HG02885 (cell line): ENCODE data around the gene PDE4B.
A peak's percentile ranks its signal among the peaks of the same experiment; 100 is the strongest.
"Not testable (repeated sequence)": the region's sequence is repeated elsewhere in the genome, so short reads cannot be mapped to it uniquely, and the experiment has no call there.

Source experiments
- ATAC-seq: cut with Tn5 transposase; IDR thresholded peaks from one replicate; pipeline ENCODE4 v1.9.1; 2021; ENCODE audit warnings: mild to moderate bottlenecking; ENCODE audit not compliant: unreplicated experiment, poor library complexity

Gene PDE4B

GRCh38 chr1:65946376-65946775 is 153.7 kb downstream of the PDE4B start:
- no peak for ATAC-seq

DNA sequence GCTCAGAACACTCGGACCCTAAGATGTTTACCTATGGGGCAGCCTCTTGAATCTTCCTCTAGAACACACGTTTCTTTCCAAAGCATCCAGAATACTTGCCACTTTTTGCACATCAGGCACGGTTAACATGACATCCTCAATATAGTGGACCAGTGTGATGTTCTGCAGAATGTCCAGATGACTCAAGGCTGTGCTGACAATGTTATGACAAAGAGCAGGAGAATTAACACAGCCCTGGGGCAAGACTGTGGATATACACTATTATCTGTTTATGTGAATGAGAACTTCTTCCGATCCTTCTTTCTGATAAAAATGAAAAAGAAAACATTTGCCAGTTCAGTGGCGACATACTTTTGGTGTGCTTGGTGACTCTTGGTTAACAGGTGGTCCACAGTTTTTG is 154.3 kb downstream of the PDE4B start:
- no peak for ATAC-seq

DNA sequence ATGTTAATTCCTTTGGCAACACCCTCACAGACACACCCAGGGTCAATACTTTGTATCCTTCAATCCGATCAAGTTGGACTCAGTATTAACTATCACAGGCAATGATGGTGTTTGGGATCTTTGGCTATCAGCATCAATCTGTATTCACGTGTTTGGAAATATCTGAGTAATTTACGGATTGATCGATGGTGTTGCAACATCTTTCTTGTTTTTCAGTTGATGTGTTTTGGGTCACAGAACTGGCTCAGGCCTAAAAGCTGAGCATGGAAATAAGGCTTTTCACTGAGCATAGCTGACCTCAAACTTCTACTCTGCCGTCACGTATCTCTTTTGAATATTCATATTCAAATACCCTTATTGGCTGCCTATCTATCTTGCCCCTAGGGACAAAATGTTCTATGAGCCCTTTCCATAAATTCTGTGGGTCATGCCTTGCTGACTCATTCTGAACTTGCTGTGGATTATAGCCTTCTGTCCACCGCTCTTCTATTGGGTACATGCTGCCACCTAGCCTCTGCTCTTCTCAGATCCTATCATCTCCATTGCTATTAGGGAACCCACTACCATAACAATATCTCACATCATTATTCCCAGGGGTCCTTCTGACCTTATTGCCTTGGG is 156.0 kb downstream of the PDE4B start:
- no peak for ATAC-seq

GRCh38 chr1:65949230-65949626 is 156.5 kb downstream of the PDE4B start:
- ATAC-seq: no peak

DNA sequence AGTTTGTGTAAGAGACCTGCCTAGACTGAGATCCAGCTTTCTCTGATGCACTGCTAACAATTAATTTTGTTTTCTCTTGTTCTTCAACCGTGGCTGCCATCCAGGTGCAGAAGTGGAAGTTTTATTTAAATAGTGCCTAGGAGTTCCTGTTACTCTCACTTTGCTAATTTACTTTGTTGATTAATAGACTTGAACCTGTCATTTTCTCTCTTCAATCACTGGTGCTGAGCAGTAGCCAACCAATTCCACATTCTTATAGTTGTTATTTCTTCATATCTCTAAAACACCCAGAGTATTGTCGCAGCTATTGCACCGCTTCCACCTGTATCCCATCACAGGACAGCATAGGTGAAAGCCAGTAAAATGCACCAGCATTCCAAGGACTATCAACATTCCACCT is 157.2 kb downstream of the PDE4B start:
- no peak for ATAC-seq

- no peak for ATAC-seq
Observed at GRCh38 chr1:65952696-65953095, 160.0 kb downstream of the PDE4B start.

- no peak for ATAC-seq
Observed at GRCh38 chr1:65953170-65953569, 160.5 kb downstream of the PDE4B start.

- ATAC-seq: no peak
Observed at GRCh38 chr1:65955071-65955470, 162.4 kb downstream of the PDE4B start.

GRCh38 chr1:65955503-65955902 is 162.8 kb downstream of the PDE4B start:
- no peak for ATAC-seq

DNA sequence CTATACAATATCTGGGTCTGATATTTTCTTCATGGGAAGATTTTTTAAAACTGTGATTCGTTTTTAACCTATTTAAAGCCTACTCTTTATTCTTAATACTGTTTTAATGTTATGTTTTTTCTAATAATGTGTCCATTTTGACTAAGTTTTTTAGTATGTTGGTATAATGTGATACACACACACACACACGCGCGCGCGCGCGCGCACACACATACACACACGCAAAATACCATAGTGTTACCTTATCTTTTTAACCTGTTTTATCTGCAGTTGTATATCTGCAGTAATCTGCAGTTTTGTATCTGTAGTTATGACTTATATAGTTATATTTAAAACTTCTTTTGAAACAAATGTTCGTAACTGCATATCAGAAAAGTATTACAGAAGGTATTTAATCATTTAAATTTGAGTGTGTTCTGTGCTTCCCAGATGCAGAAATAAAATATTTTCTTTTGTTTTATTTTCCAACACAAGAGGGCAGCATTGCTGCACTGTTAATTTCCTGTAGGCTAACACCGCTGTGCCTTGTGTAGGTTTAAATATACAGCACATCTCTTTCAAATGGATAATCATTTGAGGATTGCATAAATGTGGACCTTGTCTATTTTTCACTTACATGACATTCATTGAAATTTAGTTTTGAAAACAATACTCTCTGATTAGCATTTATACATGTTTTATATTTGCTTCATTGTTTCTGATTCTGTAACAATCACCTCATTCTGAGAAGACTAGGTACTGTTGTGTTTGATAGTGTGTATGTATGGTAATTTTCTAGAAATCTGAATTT is 166.1 kb downstream of the PDE4B start:
- peak; percentile 81 for ATAC-seq

GRCh38 chr1:65959896-65960567 is 167.3 kb downstream of the PDE4B start:
- ATAC-seq: no peak

- ATAC-seq: no peak
Observed at GRCh38 chr1:65963156-65963888, 170.6 kb downstream of the PDE4B start.

DNA sequence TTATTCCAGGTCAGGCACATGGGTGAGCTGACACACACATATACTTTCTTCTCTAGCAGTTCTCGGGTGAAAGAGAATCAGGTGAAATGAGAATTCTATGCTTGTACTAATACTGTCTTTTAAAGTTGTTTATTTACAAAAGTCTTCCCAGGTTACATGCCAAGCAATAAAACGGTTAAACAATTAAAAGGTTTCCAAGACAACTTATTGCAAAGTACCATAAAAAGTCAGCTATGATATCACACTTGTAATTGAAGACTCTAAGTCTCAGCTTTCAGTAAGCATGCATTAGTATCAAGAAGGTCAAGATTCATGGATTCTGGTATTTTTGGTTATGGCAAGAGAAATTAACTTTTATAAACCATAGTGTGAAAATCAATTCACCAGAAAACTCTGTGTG is 171.4 kb downstream of the PDE4B start:
- ATAC-seq: no peak

GRCh38 chr1:65965112-65965996 is 172.7 kb downstream of the PDE4B start:
- ATAC-seq: no peak

GRCh38 chr1:65967492-65967891 is 174.8 kb downstream of the PDE4B start:
- ATAC-seq: not testable (repeated sequence)

DNA sequence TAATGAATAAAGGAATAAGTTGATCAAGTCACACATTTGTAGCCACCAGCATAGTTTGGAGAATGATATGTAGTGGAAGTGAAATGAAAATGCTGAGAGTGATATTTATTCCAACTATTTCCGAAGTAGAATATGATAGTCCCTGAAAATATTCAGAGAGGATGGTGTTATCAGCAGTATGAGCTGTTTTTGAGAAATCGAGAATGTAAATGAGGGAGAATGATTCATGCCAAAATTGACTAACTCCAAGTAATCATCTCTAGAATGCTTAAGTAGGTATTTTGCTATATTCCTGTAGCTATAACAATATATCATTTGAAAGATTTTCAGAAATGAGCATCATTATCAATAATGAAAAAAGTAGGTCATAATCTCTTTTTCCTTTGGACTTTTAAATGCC is 178.9 kb downstream of the PDE4B start:
- no peak for ATAC-seq

DNA sequence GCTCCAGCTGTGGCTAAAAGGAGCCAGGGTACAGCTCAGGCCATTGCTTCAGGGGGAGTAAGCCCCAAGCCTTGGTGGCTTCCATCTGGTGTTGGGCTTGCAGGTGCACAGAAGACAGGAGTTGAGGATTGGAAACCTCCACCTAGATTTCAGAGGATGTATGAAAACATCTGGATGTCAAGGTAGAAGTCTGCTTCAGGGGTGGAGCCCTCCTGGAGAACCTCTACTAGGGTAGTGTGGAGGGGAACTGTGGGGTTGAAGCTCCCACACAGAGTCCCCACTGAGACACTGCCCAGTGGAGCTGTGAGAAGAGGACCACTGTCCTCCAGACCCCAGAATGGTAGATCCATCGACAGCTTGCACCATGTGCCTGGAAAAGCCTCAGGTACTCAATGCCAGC is 183.0 kb downstream of the PDE4B start:
- no peak for ATAC-seq

DNA sequence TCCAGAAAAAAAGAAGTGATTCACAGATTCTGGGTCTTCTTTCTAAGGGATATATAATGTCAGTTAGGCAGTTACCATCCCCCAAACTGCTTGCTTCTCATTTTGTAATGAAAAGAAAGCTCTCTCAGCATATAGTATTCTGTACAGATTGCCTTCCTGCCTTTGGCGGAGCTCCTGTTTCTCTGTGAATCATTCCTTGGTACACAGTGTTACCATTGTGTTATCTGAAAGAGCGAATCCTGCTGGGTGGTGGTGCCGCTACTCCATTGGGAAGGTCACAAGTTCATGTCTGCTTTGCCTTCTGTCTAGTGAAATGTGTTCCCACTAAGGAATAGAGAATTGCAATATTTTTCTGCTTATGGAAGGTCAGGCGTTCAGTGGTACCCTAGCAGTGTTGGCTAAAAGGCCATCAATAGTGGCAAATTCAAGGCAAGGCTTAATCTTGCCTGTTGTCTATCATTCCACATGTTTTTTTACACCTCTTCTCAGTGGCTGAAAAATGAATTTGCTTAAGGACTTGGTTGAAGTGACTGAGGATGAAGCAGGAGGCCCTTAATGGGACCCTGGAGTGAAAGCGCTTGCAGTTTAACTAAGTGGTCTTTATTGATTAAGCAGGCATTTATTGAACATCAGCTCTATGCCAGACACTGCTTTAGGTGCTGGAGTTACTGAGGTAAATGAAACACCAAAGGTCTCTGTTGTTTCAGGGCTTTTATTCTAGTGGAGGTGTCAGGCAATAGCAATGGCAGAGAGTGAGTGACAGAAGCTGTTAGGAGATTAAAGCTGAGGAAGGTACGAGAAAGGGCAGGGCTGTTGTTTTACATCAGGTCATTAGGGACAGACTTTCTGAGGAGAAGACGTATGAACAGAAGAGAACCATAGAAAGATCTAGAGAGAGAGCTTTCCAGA is 186.7 kb downstream of the PDE4B start:
- ATAC-seq: no peak

GRCh38 chr1:65980237-65980636 is 187.5 kb downstream of the PDE4B start:
- ATAC-seq: no peak
